BJ (cell line): ENCODE results near the gene ABCC2. TPM values are rescaled to one million over a fixed set of nuclear protein-coding genes. Genes with fewer than 3 reads are reported as not detected.

Source experiments
- CTCF ChIA-PET: fragments of 350-600 bp; formaldehyde crosslinking; extraction: SDS; loops from one replicate; lab custom pipeline; 2021; ENCODE audit warnings: antibody characterized with exemption, inconsistent platforms; lab: Yijun Ruan, JAX
- POLR2A ChIA-PET: fragments of 300-600 bp; sonication (Branson Sonifier 250); formaldehyde crosslinking; extraction: SDS; loops from one replicate; lab custom pipeline; 2021; ENCODE audit warnings: antibody characterized with exemption; lab: Charles Lee
- DNase-seq: peaks from one replicate; pipeline ENCODE4 v3.0.0-alpha.2; 2011; ENCODE audit warnings: low read depth
- H3K27me3 ChIP-seq: 2 replicates; pipeline ENCODE4 v1.6.0; 2011; ENCODE audit warnings: low read length; ENCODE audit not compliant: control insufficient read depth, insufficient read depth
- H3K36me3 ChIP-seq: 2 replicates; pipeline ENCODE4 v1.5.1; 2011; ENCODE audit warnings: low read length; ENCODE audit not compliant: control insufficient read depth, insufficient read depth
- H3K4me3 ChIP-seq: 2 replicates; pipeline ENCODE4 v1.5.1; 2011; ENCODE audit warnings: low read depth, mild to moderate bottlenecking, control low read depth, low read length
- CTCF ChIP-seq: IDR thresholded peaks from 2 replicates; pipeline ENCODE4 v1.5.1; 2011; ENCODE audit warnings: low read depth, mild to moderate bottlenecking, control low read depth, inconsistent platforms, low read length, moderate library complexity; ENCODE audit not compliant: insufficient read depth
- polyA plus RNA-seq: library from polyadenylated mRNA; depleted of rRNA; stranded (reverse); fragments of >200 nt; gene quantifications from 2 replicates; pipeline ENCODE4 v1.2.3, GENCODE V29; 2011

ABCC2 gene
- polyA plus RNA-seq, 1 experiment: 0.23 TPM

- H3K36me3 ChIP-seq: no peaks in the 10 kb centered on the region
- no peak for DNase-seq
- CTCF ChIA-PET: interaction anchor here (1.7 to 9.4 kb wide), 3 partner anchors 9 to 199 kb away, joined by 3 to 199 read pairs (median 6); no protein-coding TSS in a partner anchor
- H3K27me3 ChIP-seq: no peaks in the 10 kb centered on the region
- POLR2A ChIA-PET: no interaction called here
- TF ChIP-seq CTCF: no peak
- H3K4me3 ChIP-seq: no peak overlapping the region
Measured at GRCh38 chr10:99850021-99850766, 67.8 kb downstream of the ABCC2 start.

GRCh38 chr10:99850767-99851340, 68.4 kb downstream of the ABCC2 start:
- no peak for DNase-seq
- Histone ChIP-seq H3K4me3 (no peak overlapping the region), H3K36me3 (no peaks in the 10 kb centered on the region), H3K27me3 (no peaks in the 10 kb centered on the region)
- ChIA-PET POLR2A (no interaction called here), CTCF (interaction anchor here (0.9 to 9.4 kb wide), 4 partner anchors 32 to 377 kb away, joined by 3 to 199 read pairs (median 3); no protein-coding TSS in a partner anchor)
- no peak for TF ChIP-seq CTCF

- Histone ChIP-seq H3K4me3 (no peak overlapping the region), H3K27me3 (no peaks in the 10 kb centered on the region), H3K36me3 (no peaks in the 10 kb centered on the region)
- POLR2A ChIA-PET: no interaction called here
- DNase-seq: no peak
- no peak for TF ChIP-seq CTCF
- CTCF ChIA-PET: interaction anchor here (0.9 to 11.5 kb wide), 4 partner anchors 126 to 376 kb away, joined by 3 to 199 read pairs (median 72); no protein-coding TSS in a partner anchor
Measured at GRCh38 chr10:99851825-99852224, 69.4 kb downstream of the ABCC2 start.

- CTCF ChIA-PET: interaction anchor here (0.5 to 11.5 kb wide), 7 partner anchors 7 to 195 kb away, joined by 3 to 141 read pairs (median 5); partner anchors contain the start of gene DNMBP
- Histone ChIP-seq H3K27me3 (no peaks in the 10 kb centered on the region), H3K4me3 (no peak overlapping the region), H3K36me3 (no peaks in the 10 kb centered on the region)
- no peak for TF ChIP-seq CTCF
- no peak for DNase-seq
- POLR2A ChIA-PET: no interaction called here
Measured at GRCh38 chr10:99852481-99853213, 70.2 kb downstream of the ABCC2 start.

GRCh38 chr10:99853655-99854054, 71.2 kb downstream of the ABCC2 start:
- CTCF ChIA-PET: interaction anchor here (0.6 to 11.5 kb wide), 9 partner anchors 8 to 194 kb away, joined by 3 to 141 read pairs (median 4); partner anchors contain the start of gene DNMBP
- no peaks in the 10 kb centered on the region for H3K27me3 ChIP-seq

More at GRCh38 chr10:99853655-99854054, 71.2 kb downstream of the ABCC2 start:
- POLR2A ChIA-PET: no interaction called here
- DNase-seq: no peak
- Histone ChIP-seq H3K4me3 (no peak overlapping the region), H3K36me3 (no peaks in the 10 kb centered on the region)
- no peak for TF ChIP-seq CTCF
